Esophagus mucosa (tissue), 1 donor: ENCODE data around the gene ASPN. TPM values are rescaled to one million over a fixed set of nuclear protein-coding genes. Genes with fewer than 3 reads are reported as not detected.

Source experiments
- ATAC-seq: fragments of 200-7000 bp; cut with Tn5 transposase; one replicate; pipeline ENCODE4 v1.9.1; 2020
- total RNA-seq: library from RNA; stranded (reverse); gene quantifications from one replicate; pipeline ENCODE4 v1.2.4, GENCODE V29; 2023
- donor health status: DM: yes; HTN: yes; CAD: no.

Gene ASPN
- total RNA-seq, 1 donor from 2014 or later: 0.36 TPM

DNA sequence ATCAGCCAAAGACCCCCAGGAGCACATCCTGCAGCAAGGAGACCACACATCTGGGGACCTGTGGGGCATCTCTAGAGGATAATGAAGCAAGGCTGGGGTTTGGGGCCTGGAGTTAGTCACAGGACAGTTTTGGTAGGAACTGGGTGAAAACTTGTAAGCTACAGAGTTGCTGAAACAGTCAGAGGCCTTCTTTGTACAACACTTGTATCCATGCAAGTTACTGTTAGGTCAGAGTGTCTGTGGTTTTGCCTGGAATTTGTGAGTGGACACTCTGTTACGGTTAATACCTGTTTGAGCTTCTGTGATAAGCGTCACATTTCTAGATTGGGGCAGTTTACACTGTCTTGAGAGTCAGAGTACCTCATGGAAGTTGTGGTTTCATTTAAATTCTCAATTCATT lies 22.6 kb upstream of the ASPN start:
- ATAC-seq: no peak

DNA sequence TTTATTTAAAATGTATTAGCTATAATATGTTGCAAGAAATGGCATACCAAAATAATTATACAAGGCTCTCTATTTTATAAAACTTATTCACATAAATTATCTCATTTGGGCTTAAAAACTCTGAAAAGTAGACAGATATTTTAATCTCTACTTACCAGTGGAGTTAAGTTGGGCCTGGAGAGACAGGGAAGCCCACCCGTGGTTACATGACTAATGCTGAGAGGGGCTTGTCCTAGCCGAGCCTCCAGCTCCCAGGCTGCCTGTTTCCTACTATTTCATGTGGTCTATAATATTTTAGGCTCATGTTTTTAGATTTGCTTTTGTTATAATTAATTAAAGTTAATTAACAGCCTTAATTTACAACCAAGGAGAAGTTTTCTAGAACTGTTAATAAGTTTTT lies 20.9 kb upstream of the ASPN start:
- ATAC-seq: no peak

DNA sequence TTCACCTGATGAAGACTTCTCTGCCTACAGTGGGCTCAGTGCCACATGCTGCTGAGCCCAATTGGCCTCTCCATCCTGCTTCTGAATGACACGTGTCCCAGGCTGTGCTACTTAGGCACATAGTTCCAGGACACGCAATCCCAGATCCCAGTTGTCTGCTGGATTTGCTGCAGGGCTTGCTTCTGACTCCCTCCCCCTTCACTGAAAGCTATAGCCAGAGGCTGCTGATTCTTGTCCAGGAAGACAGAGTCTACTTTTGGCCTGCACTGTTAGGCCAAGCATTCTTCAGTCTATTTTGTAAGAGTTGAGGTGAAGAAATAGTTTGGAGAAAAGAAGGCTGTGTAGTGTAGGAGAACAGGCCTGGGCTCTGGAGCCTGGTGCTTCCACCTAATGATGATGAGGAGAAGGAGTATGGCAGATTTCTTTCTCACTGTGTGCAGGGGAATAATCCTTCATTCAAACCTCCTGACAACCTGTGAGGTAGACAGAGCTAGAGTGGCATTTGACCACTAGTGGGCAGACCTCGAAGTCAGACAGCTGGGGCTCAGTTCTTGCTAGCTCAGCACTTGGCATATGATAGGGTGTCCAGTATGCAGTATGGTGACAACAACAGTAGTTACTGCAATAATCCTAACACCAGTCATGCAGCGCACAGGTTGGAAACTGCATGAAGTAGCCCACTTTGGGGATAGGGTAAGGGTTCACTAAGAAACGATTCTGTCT lies 19.5 kb upstream of the ASPN start:
- ATAC-seq: peak; percentile 45

DNA sequence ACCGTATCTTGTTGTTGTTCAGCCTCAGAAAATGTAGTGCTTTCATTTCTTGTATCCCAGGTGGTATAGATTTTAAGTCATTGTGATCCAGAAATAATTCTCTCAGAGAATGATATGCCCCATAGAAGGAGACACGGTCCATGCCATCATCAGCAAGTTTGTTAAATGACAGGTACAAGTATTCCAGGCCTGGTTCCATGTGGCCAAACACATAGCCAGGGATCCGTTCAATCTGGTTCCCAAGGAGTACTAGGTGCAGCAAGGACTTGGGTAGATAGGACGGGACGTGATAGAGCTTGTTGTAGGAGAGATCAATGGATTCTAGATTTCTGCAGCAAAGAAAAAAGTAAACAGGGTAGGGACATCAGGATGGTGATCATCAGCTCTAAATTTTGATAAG lies 18.4 kb upstream of the ASPN start:
- no peak for ATAC-seq

DNA sequence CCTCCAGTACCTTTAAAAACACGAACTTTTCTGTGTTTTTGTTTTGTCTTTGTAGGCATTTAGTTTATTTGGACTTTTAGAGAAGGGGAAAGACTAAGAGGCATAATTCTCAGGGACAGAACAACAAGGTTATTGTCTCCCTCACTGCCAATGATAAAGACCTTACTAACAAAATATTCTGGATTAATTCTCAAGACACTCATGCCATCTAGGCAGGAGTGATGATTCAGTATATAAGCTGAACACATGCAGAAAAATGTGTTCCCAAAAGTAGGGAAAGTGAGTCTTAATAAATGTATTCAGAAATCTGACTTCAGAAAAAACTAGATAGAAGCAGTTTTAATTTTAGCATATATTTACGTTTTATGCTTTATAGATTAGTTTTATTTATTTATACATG lies 17.4 kb upstream of the ASPN start:
- ATAC-seq: no peak

DNA sequence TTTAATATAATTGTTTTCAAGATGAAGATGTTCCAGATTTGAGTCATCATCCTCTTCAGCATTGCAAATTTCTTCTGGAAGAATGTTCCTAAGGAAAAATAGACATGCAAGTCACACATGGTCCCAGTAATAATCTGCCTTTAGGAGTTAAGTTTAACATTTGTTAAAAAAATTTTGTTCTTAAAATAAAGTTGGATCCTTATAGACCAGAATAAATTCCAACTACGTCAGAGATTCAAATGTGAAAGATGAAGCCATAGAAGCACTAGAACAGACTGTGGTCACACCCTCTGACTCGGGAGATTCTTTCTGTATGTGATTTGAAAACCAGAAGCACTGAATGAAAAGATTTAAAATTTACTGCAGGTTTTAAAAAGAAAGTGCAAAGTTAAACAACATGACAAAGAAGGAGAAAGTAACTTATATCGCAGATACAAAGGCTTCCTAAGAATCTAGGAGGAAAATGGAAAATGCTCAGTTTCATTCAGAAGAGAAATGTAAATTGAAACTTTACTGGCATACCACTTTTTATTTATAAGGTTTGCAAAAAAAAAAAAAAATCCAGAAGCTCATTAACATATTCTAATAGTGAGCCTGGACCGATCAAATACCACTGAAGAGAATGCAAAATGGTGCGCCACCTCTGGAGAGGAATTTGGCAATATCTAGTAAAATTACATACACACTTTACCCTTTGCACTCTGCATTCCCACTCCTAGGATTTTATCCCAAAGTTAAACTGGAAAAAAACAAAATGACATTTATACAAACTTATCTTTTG lies 14.3 kb upstream of the ASPN start:
- no peak for ATAC-seq

DNA sequence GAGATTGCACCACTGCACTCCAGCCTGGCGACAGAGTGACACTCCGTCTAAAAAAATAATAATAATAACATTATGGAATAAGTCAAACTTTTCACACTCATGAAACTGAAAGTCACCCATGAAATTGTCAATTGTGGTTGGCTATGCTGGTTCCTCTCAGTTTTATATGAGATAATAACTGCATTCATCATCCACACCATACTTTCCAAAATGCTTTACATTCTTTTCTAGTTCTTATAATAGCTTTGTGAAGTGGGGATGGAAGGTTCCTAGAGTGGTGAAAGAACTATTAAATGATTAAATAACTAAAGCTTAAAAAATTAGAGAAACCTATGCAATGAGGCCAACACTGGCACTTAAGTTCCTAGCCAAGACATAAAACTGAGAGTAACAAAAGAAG lies 12.6 kb upstream of the ASPN start:
- ATAC-seq: no peak

DNA sequence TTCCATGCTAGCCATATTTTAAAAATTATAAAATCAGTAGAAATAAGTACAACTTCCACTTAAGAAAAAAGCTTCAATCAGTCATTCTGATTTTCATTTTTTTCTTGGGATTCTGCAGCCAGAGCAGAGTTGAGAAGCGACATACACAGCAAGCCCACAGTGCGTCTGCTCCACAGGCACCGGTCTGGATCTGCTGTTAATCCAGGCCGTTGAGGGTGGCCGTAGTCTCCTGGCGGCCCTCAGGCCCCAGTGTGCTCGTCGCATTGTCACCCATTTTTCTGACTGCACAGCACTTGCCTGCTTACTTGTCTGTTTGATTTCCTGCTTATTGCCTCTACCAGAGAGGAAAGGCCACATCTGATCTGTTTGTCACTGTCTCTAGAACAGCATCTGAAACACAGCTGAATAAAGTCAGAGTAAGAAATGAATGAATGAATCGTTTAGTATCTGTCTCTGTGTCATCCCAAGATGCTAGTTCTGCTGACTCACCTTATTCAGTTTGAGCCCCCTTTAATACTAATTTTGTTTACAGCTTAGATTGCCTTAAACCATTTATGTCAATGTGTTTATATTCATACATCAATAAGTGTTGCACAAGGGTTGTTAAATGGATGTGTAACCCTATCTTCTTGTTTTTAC lies 11.6 kb upstream of the ASPN start:
- no peak for ATAC-seq

DNA sequence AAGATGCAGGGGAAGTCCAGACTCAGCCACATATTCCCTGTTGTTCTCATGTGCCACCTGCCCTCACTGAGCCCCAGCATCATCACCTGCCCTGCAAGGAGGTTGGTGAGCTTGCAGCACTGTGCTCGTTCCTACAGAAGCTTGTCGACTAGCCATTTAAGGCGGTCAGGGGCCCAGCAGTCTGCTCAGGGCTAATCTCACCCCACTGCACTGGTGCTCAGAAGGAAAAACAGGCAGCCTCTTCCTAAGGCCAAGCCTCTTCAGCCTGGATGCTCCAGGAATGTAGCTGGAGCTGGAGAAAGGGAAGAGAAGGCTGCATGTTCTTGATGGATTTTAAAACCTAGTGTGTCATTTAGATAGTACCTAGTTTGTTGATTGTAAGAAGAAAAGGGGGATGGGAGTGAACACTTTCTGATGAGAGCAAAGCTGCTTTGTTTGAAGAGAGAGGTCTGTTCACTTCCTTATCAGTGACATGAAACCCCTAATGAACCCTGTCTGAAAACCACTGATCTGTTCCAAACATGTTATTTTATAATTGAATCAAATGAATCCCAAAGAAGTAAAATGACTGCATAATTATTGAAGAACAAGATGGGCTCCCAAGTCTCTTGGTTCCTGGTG lies 10.6 kb upstream of the ASPN start:
- ATAC-seq: no peak

DNA sequence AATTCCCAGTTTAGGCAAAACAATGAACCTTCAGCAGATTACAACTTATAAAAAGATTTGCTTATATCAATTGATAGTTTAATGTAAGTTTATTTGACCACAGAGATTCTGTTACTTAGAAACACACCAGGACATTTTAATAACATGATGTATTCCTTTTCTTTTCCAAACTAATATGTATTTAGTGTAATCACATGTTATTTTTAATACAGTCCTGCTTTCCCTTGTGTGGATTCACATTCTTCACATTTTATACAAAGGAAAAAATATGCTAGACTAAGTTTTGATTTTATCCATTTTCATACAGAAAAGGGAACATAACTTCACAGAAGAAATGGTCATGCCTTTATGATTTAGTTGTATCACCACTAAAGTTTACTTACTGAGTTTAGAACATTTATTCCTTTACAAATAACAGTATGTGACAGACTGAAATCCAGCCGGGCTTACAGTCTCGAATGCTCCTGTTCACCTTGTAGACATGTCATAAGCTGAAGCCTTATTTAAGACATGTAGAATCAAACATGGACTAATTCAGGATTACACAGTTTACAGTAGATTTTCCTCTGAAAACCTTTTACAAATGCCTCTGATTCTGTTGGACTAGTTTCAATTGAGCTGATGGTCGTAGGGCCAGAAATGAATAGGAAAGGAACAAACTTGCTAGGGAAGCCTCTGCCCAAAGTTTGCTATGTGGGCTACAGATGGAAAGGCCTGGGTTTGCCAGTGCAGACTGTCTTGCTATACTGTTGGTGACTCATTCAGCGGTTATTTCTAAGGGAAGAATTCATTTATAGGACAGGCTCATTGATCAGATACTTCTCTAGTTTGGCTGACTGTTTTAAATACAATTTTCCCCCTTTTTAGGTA lies 6.6 kb upstream of the ASPN start:
- no peak for ATAC-seq

DNA sequence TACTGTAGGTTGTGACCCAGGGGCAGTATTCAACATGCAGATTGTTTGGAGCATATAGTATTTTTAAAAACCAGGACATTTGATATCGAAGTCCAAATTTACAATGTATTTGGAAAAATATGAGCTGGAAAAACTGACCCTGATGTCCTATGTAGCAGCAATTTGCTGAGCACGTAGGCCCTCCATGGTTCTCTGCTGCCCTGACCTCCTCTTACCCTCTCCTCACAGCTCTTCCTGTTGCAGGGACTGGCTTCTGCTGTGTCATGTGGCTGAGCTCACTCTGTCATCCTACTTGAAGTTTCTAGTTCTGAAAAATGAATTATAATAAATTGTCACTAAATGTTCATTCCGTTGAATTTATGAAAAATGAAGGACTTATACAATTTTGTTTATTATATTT lies 4.1 kb upstream of the ASPN start:
- no peak for ATAC-seq

DNA sequence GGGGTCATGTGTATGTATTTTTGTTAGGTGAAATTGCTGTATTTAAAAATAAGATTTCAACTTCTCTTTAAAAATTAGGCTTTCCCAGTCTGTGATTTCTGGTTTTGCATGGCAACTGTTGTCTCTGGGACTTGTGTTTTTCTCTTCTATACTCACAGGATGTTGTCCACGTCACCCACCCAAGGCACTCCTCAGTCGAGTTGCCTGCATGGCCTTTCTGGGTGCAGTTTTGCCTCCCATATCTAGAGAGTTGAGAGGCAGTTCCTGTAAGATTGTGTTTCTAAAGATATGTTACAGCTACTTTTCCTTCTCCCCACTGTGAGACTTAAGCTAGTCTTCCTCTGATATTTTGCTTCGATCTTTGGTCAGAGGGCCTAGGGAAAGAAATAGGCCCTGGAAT lies 2.3 kb upstream of the ASPN start:
- no peak for ATAC-seq

DNA sequence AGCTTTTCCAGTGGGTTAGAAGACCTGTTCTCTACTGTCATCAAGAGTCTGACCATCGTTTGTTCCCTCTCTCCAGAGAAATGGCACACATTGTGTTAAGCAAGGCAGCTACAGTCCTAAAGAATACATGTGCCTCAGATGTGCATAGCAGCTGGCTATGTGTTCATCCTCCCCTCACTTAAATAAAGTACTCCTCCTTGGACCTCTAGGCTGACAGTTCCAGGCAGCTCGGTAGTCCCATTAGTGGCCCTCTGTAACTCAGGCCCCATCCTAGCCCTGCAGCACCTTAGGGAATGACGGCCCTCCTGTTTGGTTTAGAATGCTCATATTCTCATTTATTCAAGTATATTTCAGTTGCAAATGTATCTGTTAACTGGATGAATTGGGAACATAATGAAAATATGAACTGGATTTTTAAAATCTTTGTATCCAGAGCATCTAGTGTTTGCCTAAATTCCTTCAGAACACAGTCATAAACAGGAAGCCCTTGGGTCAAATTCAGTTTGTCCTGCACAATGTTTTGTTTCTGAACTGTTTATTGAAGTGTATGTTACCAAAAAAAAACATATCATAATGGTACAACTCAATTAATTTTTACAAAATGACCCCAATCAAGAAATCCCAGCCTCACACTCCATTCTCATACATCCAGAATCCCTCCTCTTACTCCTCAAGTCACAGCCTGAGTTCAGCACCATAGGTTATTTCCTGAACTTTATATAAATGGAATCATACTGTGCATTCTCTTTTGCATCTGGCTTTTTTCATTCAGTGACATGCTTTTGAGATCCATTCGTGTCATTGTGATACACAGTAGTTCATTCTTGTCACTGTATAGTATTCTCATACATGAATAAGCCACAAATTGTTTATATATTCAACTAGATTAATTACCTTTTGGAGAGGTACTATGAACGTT lies 1.6 kb upstream of the ASPN start:
- ATAC-seq: no peak

DNA sequence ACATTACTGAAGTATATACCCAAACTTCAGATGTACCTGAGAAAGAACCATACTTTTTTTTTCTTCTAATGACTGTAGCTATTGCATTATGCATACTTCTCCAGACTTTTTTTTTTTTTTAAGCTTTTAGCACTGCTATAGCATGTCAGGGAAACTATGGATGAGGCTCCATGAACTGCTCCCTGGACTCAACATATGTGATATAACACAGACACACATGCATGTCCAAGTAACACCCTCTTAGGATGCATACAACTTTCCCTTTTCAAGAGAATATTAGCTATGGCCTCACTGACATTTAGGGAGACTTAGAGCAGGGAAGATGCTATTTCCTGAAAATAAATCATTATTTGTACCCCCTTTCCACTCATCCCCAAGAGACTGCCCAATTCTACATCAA lies 499 bp upstream of the ASPN start:
- no peak for ATAC-seq

DNA sequence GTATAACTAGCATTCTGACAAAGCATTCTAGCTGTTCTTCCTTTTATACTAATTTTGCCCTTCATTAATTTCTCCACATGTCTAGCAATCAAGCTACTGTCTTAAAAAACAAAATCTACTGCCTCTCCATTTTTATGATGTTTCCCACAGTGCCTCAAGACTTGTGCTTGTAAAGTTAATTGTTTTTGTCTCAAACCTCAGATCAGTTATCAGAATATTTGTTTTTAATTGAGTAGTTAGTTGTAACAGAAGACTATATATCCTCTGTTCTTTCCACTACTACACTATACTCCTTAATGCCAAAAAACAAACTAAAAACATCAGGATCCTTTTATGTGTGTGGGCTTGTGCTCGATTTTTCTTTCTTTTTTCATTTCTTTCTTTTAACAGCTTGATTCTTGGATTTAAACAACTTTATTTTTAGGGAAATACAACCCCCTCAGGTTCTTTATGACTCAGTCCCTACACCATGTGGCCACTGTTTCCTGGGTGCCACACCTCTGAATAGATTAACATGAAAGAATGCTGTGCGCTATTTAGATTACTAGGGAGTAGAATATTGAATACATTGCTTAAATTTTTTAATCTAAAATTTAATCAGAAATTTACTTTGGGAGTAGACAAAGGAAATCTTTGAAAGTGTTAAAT lies 1.2 kb downstream of the ASPN start:
- peak; percentile 85 for ATAC-seq

DNA sequence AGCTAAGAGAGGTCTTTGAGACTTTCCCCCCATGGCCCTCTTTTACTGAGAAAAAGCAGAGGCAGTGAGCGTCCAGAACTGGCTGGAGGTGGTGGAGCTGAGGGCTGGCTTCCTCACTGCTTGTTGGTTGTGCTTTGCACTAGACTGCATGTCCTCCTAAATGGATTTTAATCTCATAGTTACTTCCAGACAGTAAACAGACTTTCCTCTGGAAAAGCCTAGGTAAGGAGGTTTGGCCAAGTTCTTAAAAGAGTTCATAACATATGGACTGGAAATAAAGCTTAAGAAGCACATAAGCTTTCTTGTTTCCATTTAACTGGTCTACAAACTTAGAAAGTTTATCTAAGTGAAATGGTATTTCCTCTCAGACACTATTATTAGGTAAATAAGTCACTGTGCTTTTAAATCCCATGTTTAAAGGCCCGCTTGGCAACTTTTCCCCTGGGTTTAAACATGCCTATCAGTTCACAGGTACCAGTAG lies 2.0 kb downstream of the ASPN start:
- no peak for ATAC-seq

DNA sequence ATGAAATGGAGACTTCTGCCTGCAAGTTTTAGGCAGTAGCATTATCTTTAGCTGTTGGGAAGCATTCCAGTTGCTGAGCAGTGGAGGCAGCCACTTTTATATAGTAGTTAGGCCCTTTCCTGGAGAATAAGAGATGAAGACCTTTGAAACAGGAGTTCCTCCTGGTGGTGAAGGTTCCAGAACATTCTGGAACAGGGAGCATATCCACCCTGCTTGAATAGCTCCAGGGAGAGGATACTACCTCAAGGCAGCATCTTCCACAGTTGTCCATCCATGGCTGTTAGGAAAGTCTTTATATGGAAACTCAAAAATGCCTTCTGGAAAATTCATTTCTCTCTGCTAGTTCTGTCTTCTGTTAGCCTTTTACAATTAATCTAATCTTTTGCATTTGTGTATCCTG lies 3.0 kb downstream of the ASPN start:
- no peak for ATAC-seq

DNA sequence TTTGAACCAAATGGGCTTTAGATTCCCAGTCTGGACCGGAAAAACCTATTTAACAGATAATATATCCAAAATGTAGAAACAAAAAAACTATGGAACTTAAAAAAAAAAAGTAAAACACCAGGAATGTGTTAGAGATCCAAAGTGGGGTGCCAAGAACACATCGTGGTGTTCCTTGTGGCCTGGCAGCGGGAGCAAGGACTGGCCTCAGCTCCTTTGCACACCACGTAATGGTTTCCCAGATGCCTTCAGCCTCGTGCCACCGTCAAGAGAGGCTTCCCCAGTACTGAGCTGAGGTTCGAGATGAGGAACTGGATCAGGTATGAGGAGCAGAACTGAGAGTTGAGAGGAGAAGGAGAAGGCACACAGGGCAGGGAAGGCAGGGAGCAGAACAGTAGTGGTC lies 3.5 kb downstream of the ASPN start:
- ATAC-seq: no peak

DNA sequence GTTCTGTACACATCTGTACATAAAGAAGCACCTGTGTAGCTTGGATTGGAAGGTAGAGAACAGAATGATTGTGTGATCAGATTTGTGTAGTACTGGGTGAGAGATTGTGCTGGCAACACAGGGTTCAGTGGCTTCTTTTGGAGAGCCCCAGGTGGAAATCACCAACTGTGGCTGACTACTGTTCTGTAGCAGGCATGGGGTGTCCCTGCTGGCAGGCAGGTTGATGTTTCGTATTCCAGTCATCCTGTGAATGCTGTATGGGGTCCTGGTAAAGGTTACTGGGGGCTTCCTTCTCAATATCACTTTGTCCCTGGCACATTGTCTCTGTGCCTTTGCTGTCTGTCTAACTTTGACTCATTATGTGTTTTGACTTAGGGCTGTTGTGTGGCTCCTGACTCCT lies 5.3 kb downstream of the ASPN start:
- no peak for ATAC-seq

DNA sequence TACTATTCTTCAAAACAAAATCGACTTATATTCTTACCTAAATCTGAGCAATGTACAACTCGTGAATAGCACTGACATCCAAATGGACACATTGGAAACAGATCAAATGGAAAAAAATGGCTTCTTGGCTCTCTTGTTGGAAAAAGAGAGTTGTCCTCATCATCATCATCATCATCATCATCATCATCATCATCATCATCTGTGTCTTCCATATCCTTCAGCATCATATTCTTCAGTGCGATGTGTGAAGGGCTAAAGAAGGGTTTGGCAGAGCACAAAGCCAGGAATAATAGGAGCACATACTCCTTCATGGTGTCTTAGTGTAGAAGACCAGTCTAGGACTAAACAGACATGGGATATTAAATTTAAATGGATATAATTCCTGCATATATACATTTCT lies 7.7 kb downstream of the ASPN start:
- ATAC-seq: no peak

DNA sequence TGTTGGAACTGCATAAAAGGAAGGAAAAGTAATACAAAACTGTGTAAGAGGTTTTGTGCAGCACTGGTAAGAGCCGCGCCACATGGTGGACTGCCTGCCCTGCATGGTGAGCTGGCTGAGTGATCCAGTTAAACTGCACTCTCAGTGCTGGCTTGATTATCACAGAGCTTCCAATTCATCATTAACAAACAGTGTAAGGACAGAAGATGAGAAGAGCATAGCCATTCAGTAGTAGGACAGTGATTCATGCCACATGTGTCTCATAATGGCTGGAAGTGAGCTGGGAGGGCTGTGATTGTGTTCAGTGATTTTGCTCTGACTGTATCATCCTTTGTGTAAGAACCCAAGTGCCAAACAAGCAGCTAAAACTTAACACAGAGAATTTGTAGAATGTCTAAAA lies 14.1 kb downstream of the ASPN start:
- peak; percentile 38 for ATAC-seq
